ENCODE results near the gene MPND. TPM values are rescaled to one million over a fixed set of nuclear protein-coding genes. Genes with fewer than 3 reads are reported as not detected.

Gene MPND
- total and polyA plus RNA-seq, 2 of the 13 experiments (the other 11 are each of a cell fraction or from before 2014, with no cell fraction given), result 10.8 to 15.8 TPM

DNA sequence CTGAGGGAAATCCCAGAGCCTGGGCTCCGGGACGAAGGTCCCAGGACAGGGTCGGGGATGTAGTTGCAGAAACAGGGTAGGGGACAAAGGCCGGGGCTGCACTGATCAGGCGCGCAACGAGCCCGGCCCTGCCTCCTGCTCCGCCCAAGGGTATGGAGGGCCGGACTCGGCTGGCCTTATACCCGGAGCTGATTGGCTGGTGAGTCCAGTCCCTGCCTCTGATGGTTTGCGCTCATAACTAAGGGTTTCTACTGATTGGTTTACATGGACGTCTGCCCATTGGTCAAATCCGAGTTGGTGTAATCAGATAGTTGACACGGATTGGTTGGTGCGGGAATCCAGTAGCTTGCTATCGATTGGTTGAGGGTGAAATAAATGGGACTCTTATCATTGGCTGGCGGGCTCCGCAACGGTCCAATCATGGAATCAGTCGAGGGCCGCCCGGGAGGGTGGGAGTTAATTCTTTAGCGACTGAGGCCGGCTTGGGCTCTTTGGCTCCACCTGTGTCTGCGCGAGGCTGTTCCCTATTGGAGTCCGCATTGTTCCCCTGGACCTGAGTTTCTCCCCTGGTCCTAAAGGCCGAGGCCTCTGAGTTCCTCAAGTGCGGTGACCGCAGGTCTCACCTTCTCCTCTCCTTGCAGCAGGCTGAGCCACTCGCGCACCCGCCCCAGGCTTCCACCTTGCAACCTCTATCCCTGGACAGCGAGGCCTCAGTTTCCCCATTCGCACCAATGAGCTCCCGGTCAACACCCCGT, 570 bp upstream of the MPND start (continued):
- TF ChIP-seq KDM2A (CRISPR knock-in tag; IDR thresholded peaks at IDR 0.05; ENCODE audit: borderline replicate concordance, low read depth), result no peak; the same call in 1 of the 2 replicates
- peak; percentile 29; the same call in 1 of the 2 replicates for TF ChIP-seq ZNF598 (CRISPR knock-in tag; IDR thresholded peaks at IDR 0.05; ENCODE audit: borderline replicate concordance)
- no peak for TF ChIP-seq ZNF773 (CRISPR knock-in tag; IDR thresholded peaks at IDR 0.05; ENCODE audit: borderline replicate concordance)
- no peak for TF ChIP-seq ZNF629 (CRISPR knock-in tag; conservative IDR thresholded peaks at IDR 0.05)
- TF ChIP-seq, protein P1, sequence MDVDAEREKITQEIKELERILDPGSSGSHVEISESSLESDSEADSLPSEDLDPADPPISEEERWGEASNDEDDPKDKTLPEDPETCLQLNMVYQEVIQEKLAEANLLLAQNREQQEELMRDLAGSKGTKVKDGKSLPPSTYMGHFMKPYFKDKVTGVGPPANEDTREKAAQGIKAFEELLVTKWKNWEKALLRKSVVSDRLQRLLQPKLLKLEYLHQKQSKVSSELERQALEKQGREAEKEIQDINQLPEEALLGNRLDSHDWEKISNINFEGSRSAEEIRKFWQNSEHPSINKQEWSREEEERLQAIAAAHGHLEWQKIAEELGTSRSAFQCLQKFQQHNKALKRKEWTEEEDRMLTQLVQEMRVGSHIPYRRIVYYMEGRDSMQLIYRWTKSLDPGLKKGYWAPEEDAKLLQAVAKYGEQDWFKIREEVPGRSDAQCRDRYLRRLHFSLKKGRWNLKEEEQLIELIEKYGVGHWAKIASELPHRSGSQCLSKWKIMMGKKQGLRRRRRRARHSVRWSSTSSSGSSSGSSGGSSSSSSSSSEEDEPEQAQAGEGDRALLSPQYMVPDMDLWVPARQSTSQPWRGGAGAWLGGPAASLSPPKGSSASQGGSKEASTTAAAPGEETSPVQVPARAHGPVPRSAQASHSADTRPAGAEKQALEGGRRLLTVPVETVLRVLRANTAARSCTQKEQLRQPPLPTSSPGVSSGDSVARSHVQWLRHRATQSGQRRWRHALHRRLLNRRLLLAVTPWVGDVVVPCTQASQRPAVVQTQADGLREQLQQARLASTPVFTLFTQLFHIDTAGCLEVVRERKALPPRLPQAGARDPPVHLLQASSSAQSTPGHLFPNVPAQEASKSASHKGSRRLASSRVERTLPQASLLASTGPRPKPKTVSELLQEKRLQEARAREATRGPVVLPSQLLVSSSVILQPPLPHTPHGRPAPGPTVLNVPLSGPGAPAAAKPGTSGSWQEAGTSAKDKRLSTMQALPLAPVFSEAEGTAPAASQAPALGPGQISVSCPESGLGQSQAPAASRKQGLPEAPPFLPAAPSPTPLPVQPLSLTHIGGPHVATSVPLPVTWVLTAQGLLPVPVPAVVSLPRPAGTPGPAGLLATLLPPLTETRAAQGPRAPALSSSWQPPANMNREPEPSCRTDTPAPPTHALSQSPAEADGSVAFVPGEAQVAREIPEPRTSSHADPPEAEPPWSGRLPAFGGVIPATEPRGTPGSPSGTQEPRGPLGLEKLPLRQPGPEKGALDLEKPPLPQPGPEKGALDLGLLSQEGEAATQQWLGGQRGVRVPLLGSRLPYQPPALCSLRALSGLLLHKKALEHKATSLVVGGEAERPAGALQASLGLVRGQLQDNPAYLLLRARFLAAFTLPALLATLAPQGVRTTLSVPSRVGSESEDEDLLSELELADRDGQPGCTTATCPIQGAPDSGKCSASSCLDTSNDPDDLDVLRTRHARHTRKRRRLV (CRISPR knock-in tag; IDR thresholded peaks at IDR 0.05), result no peak
- peak; percentile 39 for TF ChIP-seq SIX4 (CRISPR knock-in tag; IDR thresholded peaks at IDR 0.05)
- no peak for TF ChIP-seq CC2D1A (CRISPR knock-in tag; IDR thresholded peaks at IDR 0.05)
- no peak for TF ChIP-seq SCMH1 (CRISPR knock-in tag; IDR thresholded peaks at IDR 0.05; ENCODE audit: borderline replicate concordance)
- TF ChIP-seq, protein P2, sequence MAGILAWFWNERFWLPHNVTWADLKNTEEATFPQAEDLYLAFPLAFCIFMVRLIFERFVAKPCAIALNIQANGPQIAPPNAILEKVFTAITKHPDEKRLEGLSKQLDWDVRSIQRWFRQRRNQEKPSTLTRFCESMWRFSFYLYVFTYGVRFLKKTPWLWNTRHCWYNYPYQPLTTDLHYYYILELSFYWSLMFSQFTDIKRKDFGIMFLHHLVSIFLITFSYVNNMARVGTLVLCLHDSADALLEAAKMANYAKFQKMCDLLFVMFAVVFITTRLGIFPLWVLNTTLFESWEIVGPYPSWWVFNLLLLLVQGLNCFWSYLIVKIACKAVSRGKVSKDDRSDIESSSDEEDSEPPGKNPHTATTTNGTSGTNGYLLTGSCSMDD (CRISPR knock-in tag; IDR thresholded peaks at IDR 0.05), result no peak
- no peak for TF ChIP-seq ZFP36 (IDR thresholded peaks at IDR 0.05; ENCODE audit: borderline replicate concordance, low read depth, low read length, partially characterized antibody)
- TF ChIP-seq, protein P3, sequence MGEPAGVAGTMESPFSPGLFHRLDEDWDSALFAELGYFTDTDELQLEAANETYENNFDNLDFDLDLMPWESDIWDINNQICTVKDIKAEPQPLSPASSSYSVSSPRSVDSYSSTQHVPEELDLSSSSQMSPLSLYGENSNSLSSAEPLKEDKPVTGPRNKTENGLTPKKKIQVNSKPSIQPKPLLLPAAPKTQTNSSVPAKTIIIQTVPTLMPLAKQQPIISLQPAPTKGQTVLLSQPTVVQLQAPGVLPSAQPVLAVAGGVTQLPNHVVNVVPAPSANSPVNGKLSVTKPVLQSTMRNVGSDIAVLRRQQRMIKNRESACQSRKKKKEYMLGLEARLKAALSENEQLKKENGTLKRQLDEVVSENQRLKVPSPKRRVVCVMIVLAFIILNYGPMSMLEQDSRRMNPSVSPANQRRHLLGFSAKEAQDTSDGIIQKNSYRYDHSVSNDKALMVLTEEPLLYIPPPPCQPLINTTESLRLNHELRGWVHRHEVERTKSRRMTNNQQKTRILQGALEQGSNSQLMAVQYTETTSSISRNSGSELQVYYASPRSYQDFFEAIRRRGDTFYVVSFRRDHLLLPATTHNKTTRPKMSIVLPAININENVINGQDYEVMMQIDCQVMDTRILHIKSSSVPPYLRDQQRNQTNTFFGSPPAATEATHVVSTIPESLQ (CRISPR knock-in tag; conservative IDR thresholded peaks at IDR 0.05), result no peak
- TF ChIP-seq HDAC2 (CRISPR knock-in tag; IDR thresholded peaks at IDR 0.05), result peak; percentile 41; the same call in 1 of the 2 replicates
- peak; percentile 10 for TF ChIP-seq ZNF772 (CRISPR knock-in tag; IDR thresholded peaks at IDR 0.05)
- no peak for TF ChIP-seq CBX1 (IDR thresholded peaks at IDR 0.05; ENCODE audit: low read depth)
- TF ChIP-seq, protein P4, sequence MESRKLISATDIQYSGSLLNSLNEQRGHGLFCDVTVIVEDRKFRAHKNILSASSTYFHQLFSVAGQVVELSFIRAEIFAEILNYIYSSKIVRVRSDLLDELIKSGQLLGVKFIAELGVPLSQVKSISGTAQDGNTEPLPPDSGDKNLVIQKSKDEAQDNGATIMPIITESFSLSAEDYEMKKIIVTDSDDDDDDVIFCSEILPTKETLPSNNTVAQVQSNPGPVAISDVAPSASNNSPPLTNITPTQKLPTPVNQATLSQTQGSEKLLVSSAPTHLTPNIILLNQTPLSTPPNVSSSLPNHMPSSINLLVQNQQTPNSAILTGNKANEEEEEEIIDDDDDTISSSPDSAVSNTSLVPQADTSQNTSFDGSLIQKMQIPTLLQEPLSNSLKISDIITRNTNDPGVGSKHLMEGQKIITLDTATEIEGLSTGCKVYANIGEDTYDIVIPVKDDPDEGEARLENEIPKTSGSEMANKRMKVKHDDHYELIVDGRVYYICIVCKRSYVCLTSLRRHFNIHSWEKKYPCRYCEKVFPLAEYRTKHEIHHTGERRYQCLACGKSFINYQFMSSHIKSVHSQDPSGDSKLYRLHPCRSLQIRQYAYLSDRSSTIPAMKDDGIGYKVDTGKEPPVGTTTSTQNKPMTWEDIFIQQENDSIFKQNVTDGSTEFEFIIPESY (CRISPR knock-in tag; IDR thresholded peaks at IDR 0.05), result 0 out of 2 replicates have a peak, but pooled peaks have one; percentile 8
- TF ChIP-seq ZNF136 (CRISPR knock-in tag; IDR thresholded peaks at IDR 0.05; ENCODE audit: low read depth), result no peak
- TF ChIP-seq TCF7 (IDR thresholded peaks at IDR 0.05; ENCODE audit: low read depth), result peak; percentile 32; the same call in 1 of the 2 replicates
- TF ChIP-seq ZNF782 (CRISPR knock-in tag; IDR thresholded peaks at IDR 0.05; ENCODE audit: borderline replicate concordance), result no peak
- no peak for TF ChIP-seq ZNF225 (CRISPR knock-in tag; IDR thresholded peaks at IDR 0.05)
- no peak for TF ChIP-seq ZNF775 (CRISPR knock-in tag; IDR thresholded peaks at IDR 0.05; ENCODE audit: borderline replicate concordance)

All from HepG2 (cell line).